ENCODE data around the gene IGF1.

IGF1 gene

GRCh38 chr12:102478405-102479098, 1.8 kb downstream of the IGF1 start:
- H3K9me3 ChIP-seq: no peaks in the 10 kb centered on the region
- H3K27ac ChIP-seq: peak overlapping the region in 1 of 2 donors; percentile 26
- no peaks in the 10 kb centered on the region for H3K36me3 ChIP-seq
- no peaks in the 10 kb centered on the region for H3K27me3 ChIP-seq
- intact Hi-C loops (cut with DNase I; ENCODE audit: low total_unique reads): loop anchor here (5.0 kb wide), 1 partner anchor 536 kb away; no protein-coding TSS in a partner anchor
- DNase-seq: no peak
- H3K4me3 ChIP-seq: peak overlapping the region; percentile 32 to 38
- no peak for TF ChIP-seq CTCF (IDR thresholded peaks at IDR 0.05)
- peaks cover 0 to 32% (median 26%) of the 10 kb centered on the region in 4 donors for H3K4me1 ChIP-seq

GRCh38 chr12:102475355-102475754, 5.0 kb downstream of the IGF1 start:
- H3K4me3 ChIP-seq: no peak overlapping the region

GRCh38 chr12:102474438-102475064, 5.8 kb downstream of the IGF1 start:
- TF ChIP-seq CTCF (IDR thresholded peaks at IDR 0.05): no peak
- intact Hi-C loops (cut with DNase I; ENCODE audit: low total_unique reads): loop anchor here (5.0 kb wide), 1 partner anchor 532 kb away; no protein-coding TSS in a partner anchor
- Histone ChIP-seq H3K4me1 (peaks cover 0 to 12% (median 9%) of the 10 kb centered on the region in 4 donors), H3K27ac (no peak overlapping the region), H3K4me3 (no peak overlapping the region), H3K27me3 (no peaks in the 10 kb centered on the region), H3K36me3 (no peaks in the 10 kb centered on the region), H3K9me3 (no peaks in the 10 kb centered on the region)
- no peak for DNase-seq

More at GRCh38 chr12:102475355-102475754, 5.0 kb downstream of the IGF1 start:
- H3K9me3 ChIP-seq: no peaks in the 10 kb centered on the region
- no peak overlapping the region for H3K27ac ChIP-seq
- H3K27me3 ChIP-seq: no peaks in the 10 kb centered on the region
- DNase-seq: no peak
- TF ChIP-seq CTCF (IDR thresholded peaks at IDR 0.05): no peak
- no peaks in the 10 kb centered on the region for H3K36me3 ChIP-seq
- peaks cover 0 to 18% (median 16%) of the 10 kb centered on the region in 4 donors for H3K4me1 ChIP-seq
- intact Hi-C loops (cut with DNase I; ENCODE audit: low total_unique reads): loop anchor here (5.0 kb wide), 1 partner anchor 533 kb away; no protein-coding TSS in a partner anchor

GRCh38 chr12:102472496-102472895, 7.9 kb downstream of the IGF1 start:
- TF ChIP-seq CTCF (IDR thresholded peaks at IDR 0.05): no peak
- Histone ChIP-seq H3K27me3 (no peaks in the 10 kb centered on the region), H3K27ac (no peak overlapping the region), H3K4me3 (no peak overlapping the region), H3K9me3 (no peaks in the 10 kb centered on the region), H3K4me1 (no peaks in the 10 kb centered on the region), H3K36me3 (no peaks in the 10 kb centered on the region)
- intact Hi-C loops (cut with DNase I; ENCODE audit: low total_unique reads): no loop called here
- no peak for DNase-seq

GRCh38 chr12:102471556-102471955, 8.8 kb downstream of the IGF1 start:
- TF ChIP-seq CTCF (IDR thresholded peaks at IDR 0.05): no peak
- intact Hi-C loops (cut with DNase I; ENCODE audit: low total_unique reads): no loop called here
- H3K4me3 ChIP-seq: no peak overlapping the region
- H3K9me3 ChIP-seq: no peaks in the 10 kb centered on the region
- H3K27ac ChIP-seq: no peak overlapping the region
- DNase-seq: no peak
- H3K36me3 ChIP-seq: no peaks in the 10 kb centered on the region
- H3K27me3 ChIP-seq: no peaks in the 10 kb centered on the region
- no peaks in the 10 kb centered on the region for H3K4me1 ChIP-seq

Measured in tibial artery (tissue), 4 donors.